HFFc6 (cell line): ENCODE measurements around the gene ACAN. TPM values are rescaled to one million over a fixed set of nuclear protein-coding genes. Genes with fewer than 3 reads are reported as not detected.

ENCODE experiments used
- DNase-seq: peaks from one replicate; pipeline ENCODE4 v3.0.0-alpha.2; 2018
- H3K27ac Mint-ChIP-seq: 2 replicates; pipeline ENCODE4 v1.8.0; 2020; ENCODE audit warnings: mild to moderate bottlenecking, mixed read lengths
- H3K27me3 Mint-ChIP-seq: 2 replicates; pipeline ENCODE4 v1.8.0; 2021; ENCODE audit warnings: mild to moderate bottlenecking, moderate library complexity, mixed read lengths; ENCODE audit not compliant: insufficient read depth
- H3K36me3 Mint-ChIP-seq: 2 replicates; pipeline ENCODE4 v1.8.0; 2021; ENCODE audit warnings: low read depth, mixed read lengths
- H3K4me1 Mint-ChIP-seq: 2 replicates; pipeline ENCODE4 v1.8.0; 2020; ENCODE audit warnings: low read depth, mixed read lengths
- H3K4me3 Mint-ChIP-seq: 2 replicates; pipeline ENCODE4 v1.8.0; 2020; ENCODE audit warnings: mild to moderate bottlenecking, moderate library complexity, mixed read lengths
- H3K9me3 Mint-ChIP-seq: 2 replicates; pipeline ENCODE4 v1.8.0; 2020; ENCODE audit warnings: mild to moderate bottlenecking, mixed read lengths
- CTCF ChIP-seq: fragments of 200-600 bp; sonication (generic); IDR thresholded peaks from 2 replicates; pipeline ENCODE4 v1.5.0; 2021; ENCODE audit warnings: antibody characterized with exemption, mild to moderate bottlenecking
- total RNA-seq, 6 experiments: library from RNA; stranded (reverse); fragmentation: NEBNext Ultra II Directional; extraction: Animal tissue kit (Norgen Biotek cat#: 25700); gene quantifications; 2 replicates in 1 of 6; 3 replicates in 5 of 6; pipeline ENCODE4 v1.2.3, GENCODE V29; 2021

ACAN gene
- total RNA-seq, 6 experiments from 2014 or later = 0.02 to 0.14 (median 0.10) TPM; not detected in 3

- DNase-seq = no peak
- Mint-ChIP-seq H3K27me3 (peaks cover 7% of the 10 kb centered on the region), H3K4me1 (peaks cover 16% of the 10 kb centered on the region), H3K27ac (no peak overlapping the region), H3K36me3 (peaks cover 7% of the 10 kb centered on the region; the same call in 1 of the 2 replicates), H3K9me3 (no peaks in the 10 kb centered on the region), H3K4me3 (no peak overlapping the region)
- no peak for TF ChIP-seq CTCF
Measured at GRCh38 chr15:88888719-88889118, 85.5 kb downstream of the ACAN start.

GRCh38 chr15:88890495-88890894 lies 87.3 kb downstream of the ACAN start:
- TF ChIP-seq CTCF = no peak
- Mint-ChIP-seq H3K9me3 (no peaks in the 10 kb centered on the region), H3K27ac (peak overlapping the region; percentile 22; the same call in 1 of the 2 replicates), H3K27me3 (0 out of 2 replicates have a peak, but pooled peaks cover 4% of the 10 kb centered on the region), H3K4me1 (peaks cover 18% of the 10 kb centered on the region), H3K4me3 (peak overlapping the region; percentile 12; the same call in 1 of the 2 replicates), H3K36me3 (no peaks in the 10 kb centered on the region; the same call in 1 of the 2 replicates)
- peak; percentile 69 for DNase-seq

GRCh38 chr15:88891540-88892254 lies 88.5 kb downstream of the ACAN start:
- Mint-ChIP-seq H3K36me3 (no peaks in the 10 kb centered on the region; the same call in 1 of the 2 replicates), H3K27me3 (peaks cover 7% of the 10 kb centered on the region; the same call in 1 of the 2 replicates), H3K27ac (no peak overlapping the region), H3K9me3 (no peaks in the 10 kb centered on the region), H3K4me3 (no peak overlapping the region), H3K4me1 (peaks cover 26% of the 10 kb centered on the region)
- no peak for DNase-seq
- no peak for TF ChIP-seq CTCF

- DNase-seq = no peak
- Mint-ChIP-seq H3K27me3 (peaks cover 17% of the 10 kb centered on the region), H3K27ac (no peak overlapping the region), H3K4me3 (peak overlapping the region; percentile 50; the same call in 1 of the 2 replicates), H3K4me1 (peaks cover 40% of the 10 kb centered on the region), H3K36me3 (peaks cover 6% of the 10 kb centered on the region; the same call in 1 of the 2 replicates), H3K9me3 (no peaks in the 10 kb centered on the region)
- peak; percentile 77 for TF ChIP-seq CTCF
Measured at GRCh38 chr15:88894348-88894818, 91.1 kb downstream of the ACAN start.

GRCh38 chr15:88894819-88895767 lies 91.9 kb downstream of the ACAN start, which contains the start of gene HAPLN3:
HAPLN3 (minus strand) TSS chr15:88895544; CDS start chr15:88887298, 8,246 bp downstream.
- no peak for DNase-seq
- TF ChIP-seq CTCF = no peak
- Mint-ChIP-seq H3K4me1 (peaks cover 33% of the 10 kb centered on the region), H3K27ac (0 out of 2 replicates have a peak within 1 kb of the TSS, but pooled peaks have one; percentile 2), H3K36me3 (peaks cover 6% of the 10 kb centered on the region; the same call in 1 of the 2 replicates), H3K4me3 (peak within 1 kb of the TSS; percentile 72), H3K27me3 (peaks cover 17% of the 10 kb centered on the region), H3K9me3 (no peaks in the 10 kb centered on the region)
